ENCODE data around the gene HS3ST4. TPM values are rescaled to one million over a fixed set of nuclear protein-coding genes. Genes with fewer than 3 reads are reported as not detected.

HS3ST4 gene
- total and polyA plus RNA-seq, 2 of the 8 experiments (the other 6 are each of a cell fraction or from before 2014, with no cell fraction given): 1.9 to 3.3 TPM

GRCh38 chr16:25877103-25877502 is 185.3 kb downstream of the HS3ST4 start (continued):
- TF ChIP-seq CHD7 (IDR thresholded peaks at IDR 0.05; ENCODE audit: insufficient replicate concordance, low read length): no peak
